K562 (cell line): Measurements from ENCODE around the gene ZNF593OS. TPM values are rescaled to one million over a fixed set of nuclear protein-coding genes. Genes with fewer than 3 reads are reported as not detected.

Source experiments
- ATAC-seq: fragments of 200-7000 bp; cut with Tn5 transposase; 3 replicates; pipeline ENCODE4 v1.9.1; 2020; ENCODE audit warnings: moderate library complexity
- BruUV-seq: library from RNA; stranded (reverse); fragments of 400-500 nt; replicated peaks from 2 replicates; lab custom pipeline; 2021; lab: Mats Ljungman, UMichigan
- CTCF ChIA-PET: fragments of 300-600 bp; formaldehyde crosslinking; extraction: SDS; loops from one replicate; lab custom pipeline; 2021; ENCODE audit warnings: low intra/inter-chr PET ratio; lab: Yijun Ruan, JAX
- POLR2A ChIA-PET: fragments of 300-600, 350-650 bp; sonication (Branson Sonifier 250); formaldehyde crosslinking; extraction: SDS; loops from one replicate; lab custom pipeline; 2021; ENCODE audit warnings: antibody characterized with exemption, inconsistent platforms; lab: Yijun Ruan, JAX
- DNase-seq, 4 experiments: peaks; one replicate each; pipeline versions ENCODE4 v3.0.0 to v3.0.0-alpha.2; 2011 to 2018; ENCODE audit warnings: low spot score in 3 of 4, mixed read lengths in 3 of 4; ENCODE audit errors: extremely low read depth in 1 of 4
- FAIRE-seq: peaks from 2 replicates; lab custom pipeline; 2011; peaks lifted over from hg19 to GRCh38; lab: Jason Lieb, UNC
- H2AFZ ChIP-seq: 2 replicates; pipeline ENCODE4 v1.6.0; 2011; ENCODE audit warnings: low read depth, low read length, control low read depth, inconsistent platforms
- H3K27ac ChIP-seq: fragments of 200-600 bp; 3 replicates; pipeline ENCODE4 v1.8.0; 2011; ENCODE audit warnings: low read depth, mild to moderate bottlenecking, control low read depth, inconsistent platforms, low read length, moderate library complexity, mixed read lengths; ENCODE audit errors: extremely low read depth
- H3K27me3 ChIP-seq, 2 experiments: fragments of 300-600 bp in 1 of 2; 2 replicates in 1 of 2; 3 replicates in 1 of 2; pipeline versions ENCODE4 v1.6.0 to v1.8.0; 2011; ENCODE audit warnings: inconsistent platforms in 2 of 2, low read length in 2 of 2, mild to moderate bottlenecking in 1 of 2, mixed read lengths in 1 of 2, moderate library complexity in 1 of 2; ENCODE audit not compliant: control insufficient read depth in 2 of 2, insufficient read depth in 2 of 2
- H3K36me3 ChIP-seq: fragments of 300-600 bp; 3 replicates; pipeline ENCODE4 v1.8.0; 2011; ENCODE audit warnings: mild to moderate bottlenecking, low read length, inconsistent platforms; ENCODE audit not compliant: control insufficient read depth, insufficient read depth
- H3K4me1 ChIP-seq, 2 experiments: fragments of 200-600 bp in 1 of 2; replicated peaks in 1 of 2; 2 replicates in 1 of 2; 3 replicates in 1 of 2; pipeline versions ENCODE4 v1.5.1 to v1.8.0; 2011; ENCODE audit warnings: inconsistent platforms in 2 of 2, low read length in 2 of 2, mild to moderate bottlenecking in 1 of 2, mixed read lengths in 1 of 2, moderate library complexity in 1 of 2; ENCODE audit not compliant: control insufficient read depth in 2 of 2, insufficient read depth in 2 of 2
- H3K4me2 ChIP-seq: 2 replicates; pipeline ENCODE4 v1.6.1; 2011; ENCODE audit warnings: low read length, control low read depth, inconsistent platforms, mixed read lengths; ENCODE audit not compliant: insufficient read depth
- H3K4me3 ChIP-seq: fragments of 200-600 bp; sonication (generic), shearing (Covaris generic); 2 replicates; pipeline ENCODE4 v1.5.1; 2016; ENCODE audit warnings: control low read depth, inconsistent platforms
- H3K79me2 ChIP-seq: fragments of 200-600 bp; 3 replicates; pipeline ENCODE4 v1.8.0; 2011; ENCODE audit warnings: low read length, inconsistent platforms; ENCODE audit not compliant: control insufficient read depth, insufficient read depth
- H3K9ac ChIP-seq, 2 experiments: 2 replicates each; pipeline versions ENCODE4 v1.6.0 to v1.6.1; 2011; ENCODE audit warnings: low read depth in 2 of 2, low read length in 2 of 2, control low read depth in 1 of 2, inconsistent platforms in 1 of 2, mild to moderate bottlenecking in 1 of 2, mixed read lengths in 1 of 2; ENCODE audit not compliant: insufficient read depth in 1 of 2
- H3K9me1 ChIP-seq: one replicate; pipeline ENCODE4 v1.6.0; 2011; ENCODE audit warnings: inconsistent platforms, mild to moderate bottlenecking, low read length, moderate library complexity; ENCODE audit not compliant: control insufficient read depth, insufficient read depth
- H3K9me3 ChIP-seq: replicated peaks from 2 replicates; pipeline ENCODE4 v1.5.1; 2011; ENCODE audit warnings: low read depth, low read length, inconsistent platforms; ENCODE audit not compliant: control insufficient read depth, insufficient read depth
- H4K20me1 ChIP-seq: replicated peaks from 2 replicates; pipeline ENCODE4 v1.6.1; 2011; ENCODE audit warnings: low read length, inconsistent platforms, mixed read lengths; ENCODE audit not compliant: control insufficient read depth, insufficient read depth
- DIDO1 ChIP-seq: fragments of 450-650 bp; IDR thresholded peaks from 2 replicates; pipeline ENCODE4 v1.6.1; 2016; ENCODE audit warnings: low read depth, missing biosample characterization, missing genetic modification characterization
- KLF6 ChIP-seq: fragments of 250-450 bp; sonication (Bioruptor Pico); IDR thresholded peaks from 2 replicates; pipeline ENCODE4 v1.4.0; 2020; ENCODE audit warnings: mild to moderate bottlenecking, moderate library complexity, borderline replicate concordance
- MCM2 ChIP-seq: fragments of 450-650 bp; IDR thresholded peaks from 2 replicates; pipeline ENCODE4 v1.6.1; 2017; ENCODE audit warnings: low read depth, mild to moderate bottlenecking
- RFX1 ChIP-seq: fragments of 450-650 bp; IDR thresholded peaks from 2 replicates; pipeline ENCODE4 v1.6.1; 2016; ENCODE audit warnings: mild to moderate bottlenecking, moderate library complexity
- WGBS: fragments of 100-300 bp; shearing (Covaris generic); methylation state at CpG from one replicate; pipeline ENCODE4 v1.1.6; 2016; ENCODE audit warnings: low coverage, mixed read lengths; ENCODE audit not compliant: insufficient coverage; ENCODE audit errors: missing lambda C conversion rate; 5-methylcytosine and 5-hydroxymethylcytosine counted together
- in situ Hi-C: fragments of 300-500 bp; cut with MboI; formaldehyde crosslinking; loops from 4 replicates; pipeline ENCODE4 v1.15.0; 2018; ENCODE audit warnings: inconsistent platforms, mixed read lengths
- intact Hi-C: fragments of 100-400 bp; cut with micrococcal nuclease; formaldehyde crosslinking; loops from 2 replicates; pipeline ENCODE4 v1.14.2; 2022
- polyA plus RNA-seq, 8 experiments: library from polyadenylated mRNA; depleted of rRNA in 4 of 8; stranded (reverse) in 5 of 8; unstranded in 3 of 8; fragments of >200 nt; fragmentation: Nextera tagmentation in 2 of 8; fragmentation: Illumina TruSeq in 1 of 8; extraction: Ambion mirVana in 2 of 8; extraction: Trizol in 1 of 8; gene quantifications; 2 replicates each; pipeline versions ENCODE4 v1.2.1 to v1.2.3, GENCODE V29; 2011 to 2014; ENCODE audit warnings: inconsistent platforms in 1 of 8, missing spikeins in 1 of 8
- total RNA-seq, 7 experiments: library from RNA; depleted of rRNA in 6 of 7; stranded (reverse); fragments of >200 nt in 6 of 7; fragmentation: Illumina TruSeq in 2 of 7; extraction: Trizol in 2 of 7; gene quantifications; 2 replicates each; pipeline versions ENCODE4 v1.2.1 to v1.2.3, GENCODE V29; 2011 to 2021; ENCODE audit warnings: low replicate concordance in 1 of 7

Gene ZNF593OS
- total and polyA plus RNA-seq, 9 of the 15 experiments (the other 6 are each of a cell fraction or from before 2014, with no cell fraction given): 0.24 to 0.27 TPM; not detected in 7

DNA sequence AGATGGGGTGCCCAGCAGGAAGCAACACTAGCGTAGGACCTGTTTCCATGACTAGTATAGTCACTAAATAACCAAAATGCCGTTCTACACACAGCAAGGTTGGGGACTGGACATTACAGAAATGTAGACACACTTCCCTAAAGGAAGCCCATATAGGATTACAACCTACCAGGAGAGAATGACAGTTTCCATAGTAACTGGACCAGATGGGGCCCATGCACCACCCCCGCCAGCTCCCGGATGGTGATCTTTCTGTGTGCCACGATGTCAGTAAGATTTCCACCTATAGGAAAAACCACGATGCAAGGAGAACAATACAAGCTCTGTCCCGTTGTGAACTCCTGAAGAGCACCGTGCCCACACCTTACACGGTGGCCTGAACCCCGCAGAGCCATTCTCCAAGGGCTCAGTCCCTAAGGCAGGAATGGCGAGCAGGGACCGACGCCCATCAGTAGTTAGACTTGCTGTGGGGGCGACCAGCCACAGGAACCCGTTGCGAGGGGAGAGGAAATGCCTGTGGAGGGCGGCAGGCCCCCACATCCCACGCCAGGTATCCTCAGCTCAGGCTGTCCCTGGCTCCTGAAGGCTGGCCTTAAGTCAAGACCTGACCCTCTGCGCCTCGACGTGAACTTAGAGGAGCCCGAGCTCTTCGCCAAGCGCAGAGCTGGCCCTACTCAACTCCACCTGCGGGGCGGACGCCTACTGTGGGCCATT is 48.7 kb upstream of the ZNF593OS start:
- 45% methylated on average over 27 of the region's 27 CpGs for WGBS
- Histone ChIP-seq H4K20me1 (no peaks in the 10 kb centered on the region), H3K9me3 (no peaks in the 10 kb centered on the region), H3K9ac (peak overlapping the region in 1 of 2 experiments; percentile 62; a peak in 2 of 4 replicates), H3K9me1 (no peaks in the 10 kb centered on the region), H3K4me2 (no peak overlapping the region), H3K27me3 (0 out of 5 replicates have a peak, but pooled peaks cover 0 to 3% of the 10 kb centered on the region in 2 experiments), H2AFZ (peak overlapping the region; percentile 27; the same call in 1 of the 2 replicates), H3K4me1 (peaks cover 0 to 20% of the 10 kb centered on the region in 2 experiments; a peak in 3 of 5 replicates), H3K4me3 (no peak overlapping the region), H3K36me3 (no peaks in the 10 kb centered on the region), H3K79me2 (no peaks in the 10 kb centered on the region), H3K27ac (no peak overlapping the region)
- in situ Hi-C loops (no loop called here), intact Hi-C loops (no loop called here)
- TF ChIP-seq DIDO1 (tag) (no peak), KLF6 (CRISPR knock-in tag) (no peak), RFX1 (peak; percentile 72), MCM2 (no peak)
- POLR2A ChIA-PET: interaction anchor here (0.7 to 3.0 kb wide), 8 partner anchors 8 to 44 kb away, joined by 3 to 14 read pairs (median 4); partner anchors contain the start of gene CEP85
- FAIRE-seq (no peak), ATAC-seq (0 out of 3 replicates have a peak, but pooled peaks have one; percentile 15), DNase-seq (no peak)
- BruUV-seq: no TSS peak
- CTCF ChIA-PET: no interaction called here
